Hepatocyte (in vitro differentiated cells): Measurements from ENCODE around the gene TNNC2. TPM values are rescaled to one million over a fixed set of nuclear protein-coding genes. Genes with fewer than 3 reads are reported as not detected.
A peak's percentile ranks its signal among the peaks of the same experiment; 100 is the strongest.

Experiments used
- DNase-seq: peaks from one replicate; pipeline ENCODE4 v3.0.0-alpha.2; 2016; ENCODE audit warnings: low spot score
- H2AFZ ChIP-seq: fragments of 200-600 bp; sonication (generic); 2 replicates; pipeline ENCODE4 v1.6.0; 2016; ENCODE audit warnings: antibody characterized with exemption, mild to moderate bottlenecking
- H3K27ac ChIP-seq: fragments of 200-600 bp; sonication (generic); 2 replicates; pipeline ENCODE4 v1.5.1; 2016; ENCODE audit warnings: mild to moderate bottlenecking
- H3K27me3 ChIP-seq: fragments of 200-600 bp; sonication (generic); 2 replicates; pipeline ENCODE4 v1.6.1; 2016
- H3K36me3 ChIP-seq: fragments of 200-600 bp; sonication (generic); replicated peaks from 2 replicates; pipeline ENCODE4 v1.5.1; 2016; ENCODE audit warnings: low read depth; ENCODE audit not compliant: insufficient read depth
- H3K4me1 ChIP-seq: fragments of 200-600 bp; sonication (generic); 2 replicates; pipeline ENCODE4 v1.5.1; 2016; ENCODE audit warnings: mild to moderate bottlenecking, moderate library complexity; ENCODE audit not compliant: insufficient read depth
- H3K4me2 ChIP-seq: fragments of 200-600 bp; sonication (generic); 2 replicates; pipeline ENCODE4 v1.6.0; 2016
- H3K4me3 ChIP-seq: fragments of 200-600 bp; sonication (generic); 2 replicates; pipeline ENCODE4 v1.5.1; 2016; ENCODE audit warnings: mild to moderate bottlenecking
- H3K79me2 ChIP-seq: fragments of 200-600 bp; sonication (generic); 2 replicates; pipeline ENCODE4 v1.6.0; 2017; ENCODE audit warnings: mild to moderate bottlenecking
- H3K9me2 ChIP-seq: fragments of 200-600 bp; sonication (generic); replicated peaks from 2 replicates; pipeline ENCODE4 v1.6.0; 2017; ENCODE audit warnings: mild to moderate bottlenecking; ENCODE audit not compliant: insufficient read depth
- H3K9me3 ChIP-seq: fragments of 200-600 bp; sonication (generic); 2 replicates; pipeline ENCODE4 v1.5.1; 2016; ENCODE audit warnings: low read depth, mild to moderate bottlenecking
- H4K20me1 ChIP-seq: fragments of 200-600 bp; sonication (generic); 2 replicates; pipeline ENCODE4 v1.6.0; 2016; ENCODE audit warnings: mild to moderate bottlenecking; ENCODE audit not compliant: insufficient read depth, poor library complexity, severe bottlenecking
- CTCF ChIP-seq: fragments of 200-600 bp; sonication (generic); IDR thresholded peaks from 2 replicates; pipeline ENCODE4 v1.5.1; 2016; ENCODE audit warnings: antibody characterized with exemption, mild to moderate bottlenecking; ENCODE audit not compliant: poor library complexity
- EZH2 ChIP-seq: fragments of 200-600 bp; sonication (generic); IDR thresholded peaks from 2 replicates; pipeline ENCODE4 v1.6.1; 2016; ENCODE audit warnings: antibody characterized with exemption, mild to moderate bottlenecking, borderline replicate concordance
- EZH2phosphoT487 ChIP-seq: fragments of 200-600 bp; sonication (generic); IDR thresholded peaks from one replicate; pipeline ENCODE4 v1.6.1; 2018; ENCODE audit warnings: antibody characterized with exemption, mild to moderate bottlenecking, low read depth, moderate library complexity; ENCODE audit not compliant: unreplicated experiment, severe bottlenecking
- WGBS: methylation state at CpG from one replicate; pipeline ENCODE4 v1.1.6; 2016; ENCODE audit warnings: low lambda C conversion rate; ENCODE audit errors: missing lambda C conversion rate; 5-methylcytosine and 5-hydroxymethylcytosine counted together
- polyA plus RNA-seq: library from polyadenylated mRNA; unstranded; fragments of >200 nt; fragmentation: Nextera tagmentation; extraction: Ambion mirVana; gene quantifications from 2 replicates; pipeline ENCODE4 v1.2.1, GENCODE V29; 2016
- total RNA-seq: library from RNA; depleted of rRNA; stranded (reverse); fragments of >200 nt; gene quantifications from 2 replicates; pipeline ENCODE4 v1.2.3, GENCODE V29; 2014

Gene TNNC2
- total and polyA plus RNA-seq, 2 experiments from 2014 or later, result 0.51 to 0.63 TPM

GRCh38 chr20:45817376-45818194, 9.5 kb downstream of the TNNC2 start:
- Histone ChIP-seq H3K4me1 (no peaks in the 10 kb centered on the region), H3K27me3 (no peaks in the 10 kb centered on the region), H4K20me1 (no peaks in the 10 kb centered on the region), H3K9me2 (no peaks in the 10 kb centered on the region), H3K36me3 (no peaks in the 10 kb centered on the region), H3K9me3 (no peaks in the 10 kb centered on the region), H3K4me2 (no peak overlapping the region), H3K27ac (peak overlapping the region; percentile 25), H2AFZ (no peak overlapping the region), H3K79me2 (peaks cover 19% of the 10 kb centered on the region), H3K4me3 (no peak overlapping the region)
- TF ChIP-seq EZH2, result no peak
- no peak for TF ChIP-seq CTCF
- TF ChIP-seq EZH2phosphoT487, result no peak
- DNase-seq, result no peak
- WGBS, result 68% methylated on average over 9 of the region's 9 CpGs

GRCh38 chr20:45816951-45817350, 10.2 kb downstream of the TNNC2 start:
- WGBS, result 89% methylated on average over 3 of the region's 3 CpGs
- Histone ChIP-seq H3K79me2 (peaks cover 20% of the 10 kb centered on the region), H3K9me2 (no peaks in the 10 kb centered on the region), H3K27me3 (no peaks in the 10 kb centered on the region), H3K4me2 (no peak overlapping the region), H2AFZ (no peak overlapping the region), H3K9me3 (no peaks in the 10 kb centered on the region), H3K4me1 (no peaks in the 10 kb centered on the region), H3K27ac (no peak overlapping the region), H4K20me1 (no peaks in the 10 kb centered on the region), H3K4me3 (no peak overlapping the region), H3K36me3 (no peaks in the 10 kb centered on the region)
- no peak for DNase-seq
- TF ChIP-seq EZH2phosphoT487 (no peak), CTCF (no peak), EZH2 (no peak)

- Histone ChIP-seq H3K4me2 (peak overlapping the region; percentile 82), H3K4me1 (no peaks in the 10 kb centered on the region), H3K9me2 (no peaks in the 10 kb centered on the region), H2AFZ (no peak overlapping the region), H3K9me3 (no peaks in the 10 kb centered on the region), H3K4me3 (no peak overlapping the region), H3K27ac (no peak overlapping the region), H4K20me1 (no peaks in the 10 kb centered on the region), H3K79me2 (peaks cover 20% of the 10 kb centered on the region), H3K36me3 (no peaks in the 10 kb centered on the region), H3K27me3 (no peaks in the 10 kb centered on the region)
- DNase-seq, result peak; percentile 27
- TF ChIP-seq EZH2, result no peak
- TF ChIP-seq EZH2phosphoT487, result no peak
- 76% methylated on average over 3 of the region's 3 CpGs for WGBS
These were observed 12.8 kb downstream of the TNNC2 start for GRCh38 chr20:45814314-45814713.

- Histone ChIP-seq H4K20me1 (no peaks in the 10 kb centered on the region), H2AFZ (no peak overlapping the region), H3K4me3 (no peak overlapping the region), H3K9me3 (no peaks in the 10 kb centered on the region), H3K9me2 (no peaks in the 10 kb centered on the region), H3K4me2 (peak overlapping the region; percentile 82), H3K79me2 (peaks cover 20% of the 10 kb centered on the region), H3K4me1 (no peaks in the 10 kb centered on the region), H3K36me3 (no peaks in the 10 kb centered on the region), H3K27ac (no peak overlapping the region), H3K27me3 (no peaks in the 10 kb centered on the region)
- DNase-seq, result no peak
- no peak for TF ChIP-seq EZH2phosphoT487
- no peak for TF ChIP-seq EZH2
- TF ChIP-seq CTCF, result no peak
- 68% methylated on average over 7 of the region's 7 CpGs for WGBS
These were observed 13.6 kb downstream of the TNNC2 start for GRCh38 chr20:45813489-45813888.
